ENCODE results near the gene SLC18A2.

DNA sequence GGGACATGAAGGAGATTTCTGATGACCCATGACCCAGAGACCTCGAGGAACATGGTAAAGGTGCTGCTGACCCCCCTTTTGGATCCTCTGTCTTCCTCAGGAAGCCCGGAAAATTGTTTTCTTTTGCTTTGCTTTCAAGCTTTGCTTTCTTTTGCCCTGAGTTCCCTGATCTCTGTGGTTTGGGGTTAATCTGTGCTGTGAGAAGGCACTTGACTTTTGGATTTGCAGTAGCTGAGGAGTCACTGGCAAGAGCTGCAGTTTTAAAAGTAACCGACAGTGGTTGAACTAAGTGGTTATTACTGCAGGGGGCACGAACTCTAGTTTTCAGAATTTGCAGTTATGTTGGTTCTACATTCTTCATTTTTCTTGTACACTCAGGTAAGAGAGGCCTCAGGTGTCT lies 81.3 kb downstream of the SLC18A2 start:
- TF ChIP-seq, protein P1, sequence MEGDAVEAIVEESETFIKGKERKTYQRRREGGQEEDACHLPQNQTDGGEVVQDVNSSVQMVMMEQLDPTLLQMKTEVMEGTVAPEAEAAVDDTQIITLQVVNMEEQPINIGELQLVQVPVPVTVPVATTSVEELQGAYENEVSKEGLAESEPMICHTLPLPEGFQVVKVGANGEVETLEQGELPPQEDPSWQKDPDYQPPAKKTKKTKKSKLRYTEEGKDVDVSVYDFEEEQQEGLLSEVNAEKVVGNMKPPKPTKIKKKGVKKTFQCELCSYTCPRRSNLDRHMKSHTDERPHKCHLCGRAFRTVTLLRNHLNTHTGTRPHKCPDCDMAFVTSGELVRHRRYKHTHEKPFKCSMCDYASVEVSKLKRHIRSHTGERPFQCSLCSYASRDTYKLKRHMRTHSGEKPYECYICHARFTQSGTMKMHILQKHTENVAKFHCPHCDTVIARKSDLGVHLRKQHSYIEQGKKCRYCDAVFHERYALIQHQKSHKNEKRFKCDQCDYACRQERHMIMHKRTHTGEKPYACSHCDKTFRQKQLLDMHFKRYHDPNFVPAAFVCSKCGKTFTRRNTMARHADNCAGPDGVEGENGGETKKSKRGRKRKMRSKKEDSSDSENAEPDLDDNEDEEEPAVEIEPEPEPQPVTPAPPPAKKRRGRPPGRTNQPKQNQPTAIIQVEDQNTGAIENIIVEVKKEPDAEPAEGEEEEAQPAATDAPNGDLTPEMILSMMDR (IDR thresholded peaks at IDR 0.05; ENCODE audit: low read length), result no peak
- no peak for TF ChIP-seq EZH2 (IDR thresholded peaks at IDR 0.05; ENCODE audit: borderline replicate concordance, low read length)

All from OCI-LY1 (cell line).